NCI-H1105 (cell line): ENCODE data around the gene CNDP1.
"Not testable (repeated sequence)": the region's sequence is repeated elsewhere in the genome, so short reads cannot be mapped to it uniquely, and the experiment has no call there.

Source experiments
- DNase-seq: peaks from one replicate; lab custom pipeline; 2025; lab: John Stamatoyannopoulos, UW

Gene CNDP1

GRCh38 chr18:74546751-74547530 is 12.6 kb downstream of the CNDP1 start:
- no peak for DNase-seq

- DNase-seq = no peak
Measured at GRCh38 chr18:74547860-74548259, 13.6 kb downstream of the CNDP1 start.

- DNase-seq = no peak
Measured at GRCh38 chr18:74549591-74550104, 15.3 kb downstream of the CNDP1 start.

DNA sequence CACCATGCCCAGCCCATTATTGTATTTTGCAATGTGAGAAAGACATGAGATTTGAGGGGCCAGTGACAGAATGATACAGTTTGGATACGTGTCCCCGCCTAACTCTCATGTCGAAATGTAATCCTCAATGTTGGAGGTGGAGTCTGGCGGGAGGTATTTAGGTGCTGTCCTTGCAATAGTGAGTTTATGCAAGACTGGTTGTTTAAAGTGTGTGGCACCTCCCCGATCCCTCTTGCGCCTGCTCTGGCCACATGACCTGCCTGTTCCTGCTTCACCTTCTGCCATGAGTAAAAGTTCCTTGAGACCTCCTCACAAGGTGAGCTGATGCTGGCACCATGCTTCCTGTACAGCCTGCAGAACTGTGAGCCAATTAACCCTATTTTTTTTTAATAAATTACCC is 16.6 kb downstream of the CNDP1 start:
- no peak for DNase-seq

DNA sequence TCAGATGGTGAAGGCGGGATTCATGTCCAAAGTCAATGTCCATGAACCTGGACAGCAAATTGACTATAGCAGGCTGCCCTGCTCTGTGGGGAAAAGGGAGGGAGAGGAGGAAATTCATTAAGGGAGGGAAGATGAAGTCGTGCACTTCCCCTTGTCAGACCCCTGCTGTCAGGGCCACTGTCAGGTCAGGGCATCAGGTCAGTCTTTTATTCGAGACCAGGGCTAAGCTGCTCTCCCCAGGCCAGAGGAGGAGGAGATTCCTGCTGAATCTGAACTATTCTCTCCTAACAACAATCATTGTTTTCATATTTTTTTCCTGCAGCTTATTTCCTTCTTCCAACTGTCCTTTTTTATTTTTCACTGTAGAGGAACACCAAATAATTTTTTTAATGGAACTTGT is 17.2 kb downstream of the CNDP1 start:
- DNase-seq = no peak

GRCh38 chr18:74551936-74552555 is 17.7 kb downstream of the CNDP1 start:
- peak; percentile 84 for DNase-seq

DNA sequence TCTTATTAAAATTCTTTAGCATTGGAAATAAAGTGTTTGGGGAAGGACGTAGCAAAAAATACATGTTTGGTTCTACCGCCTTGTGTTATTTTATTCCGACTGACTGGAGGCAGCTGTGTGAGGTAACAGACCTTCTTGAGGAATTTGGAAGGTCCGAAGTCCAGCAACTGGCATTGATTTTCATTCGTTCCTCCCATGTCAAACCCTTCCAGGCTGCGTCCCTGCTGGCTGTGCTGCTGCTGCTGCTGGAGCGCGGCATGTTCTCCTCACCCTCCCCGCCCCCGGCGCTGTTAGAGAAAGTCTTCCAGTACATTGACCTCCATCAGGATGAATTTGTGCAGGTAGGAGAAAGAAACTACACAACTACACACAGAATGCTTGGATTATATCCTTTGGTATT is 21.8 kb downstream of the CNDP1 start:
- DNase-seq = no peak

GRCh38 chr18:74558096-74558495 is 23.8 kb downstream of the CNDP1 start:
- DNase-seq = no peak

DNA sequence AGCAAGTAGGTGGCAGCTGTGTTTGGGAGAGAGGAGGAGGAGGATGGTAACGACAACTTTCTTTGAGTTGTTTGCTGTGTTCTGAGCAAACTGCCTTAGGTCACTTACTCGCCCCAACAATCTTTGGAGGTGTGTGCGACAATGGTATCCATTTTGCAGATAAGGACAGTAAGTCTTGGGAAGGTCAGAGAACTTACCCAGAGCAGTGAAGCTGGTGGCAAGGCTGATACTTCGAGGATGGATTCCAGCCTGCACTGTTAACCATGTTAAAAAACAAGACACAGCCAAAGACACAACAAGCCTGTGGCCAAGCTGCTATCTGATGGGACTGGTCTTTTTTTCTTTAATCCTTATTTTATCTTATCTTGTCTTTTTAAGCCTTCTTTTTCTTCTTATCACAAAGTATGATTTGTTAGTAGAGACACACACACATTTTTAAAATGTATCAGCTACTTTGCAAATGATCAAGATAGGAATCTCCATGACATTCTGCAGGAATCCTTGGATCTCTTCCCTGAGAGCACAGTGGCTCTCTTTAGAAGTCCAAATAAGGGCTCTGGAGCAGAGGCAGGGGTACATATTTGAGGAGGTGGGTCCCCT is 27.9 kb downstream of the CNDP1 start:
- no peak for DNase-seq

DNA sequence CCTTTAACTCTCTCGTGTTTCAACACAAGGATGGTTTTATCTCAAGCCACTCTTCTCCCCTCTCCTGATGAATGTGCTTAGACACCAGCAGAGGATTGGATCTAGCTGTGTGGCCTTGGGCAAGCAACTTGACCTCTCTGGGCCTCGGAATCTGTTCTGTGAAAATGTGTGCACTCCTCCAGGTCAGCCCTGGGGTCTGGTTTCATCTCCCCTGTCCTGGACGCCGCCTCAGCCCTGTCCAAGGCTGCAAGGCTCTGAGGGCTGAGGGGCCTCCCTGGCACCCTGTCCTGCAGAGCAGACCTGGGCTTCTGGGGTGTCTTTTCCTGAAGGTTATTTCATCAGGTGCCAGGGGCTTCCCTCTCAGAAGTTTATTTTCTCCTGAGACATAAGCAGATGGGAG is 28.5 kb downstream of the CNDP1 start:
- no peak for DNase-seq

DNA sequence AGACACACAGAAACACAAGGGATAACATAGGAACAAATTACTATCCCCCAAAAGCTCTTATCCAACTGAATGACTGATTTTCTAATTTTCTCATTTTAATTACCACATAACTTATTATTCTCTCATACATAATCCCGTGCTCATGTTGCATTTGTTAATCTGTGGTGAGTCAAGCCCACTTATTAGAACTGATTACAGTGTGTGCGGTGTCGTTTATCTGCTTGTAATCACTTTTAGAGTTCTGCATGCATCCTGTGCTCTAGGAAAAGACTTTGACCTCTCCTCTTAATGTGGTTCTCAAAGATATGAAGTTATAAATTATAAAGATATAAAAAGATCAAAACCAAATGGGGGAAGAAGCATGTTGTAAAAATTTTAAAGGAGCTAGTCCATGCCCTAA is 29.7 kb downstream of the CNDP1 start:
- DNase-seq = no peak

GRCh38 chr18:74565164-74565563 is 30.9 kb downstream of the CNDP1 start:
- DNase-seq = not testable (repeated sequence)

DNA sequence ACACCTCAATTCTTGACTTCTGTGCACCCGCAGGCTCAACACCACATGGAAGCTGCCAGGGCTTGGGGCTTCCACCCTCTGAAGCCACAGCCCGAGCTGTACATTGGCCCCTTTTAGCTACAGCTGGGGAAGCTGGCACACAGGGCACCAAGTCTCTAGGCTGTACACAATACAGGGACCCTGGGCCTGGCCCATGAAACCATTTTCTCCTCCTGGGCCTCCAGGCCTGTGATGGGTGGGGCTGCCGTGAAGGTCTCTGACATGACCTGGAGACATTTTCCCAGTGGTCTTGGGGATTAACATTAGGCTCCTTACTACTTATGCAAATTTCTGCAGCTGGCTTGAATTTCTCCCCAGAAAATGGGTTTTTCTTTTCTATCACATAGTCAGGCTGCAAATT is 31.7 kb downstream of the CNDP1 start:
- DNase-seq = not testable (repeated sequence)

- DNase-seq = no peak
Measured at GRCh38 chr18:74567822-74568221, 33.5 kb downstream of the CNDP1 start.

- no peak for DNase-seq
Measured at GRCh38 chr18:74569401-74569800, 35.1 kb downstream of the CNDP1 start.

DNA sequence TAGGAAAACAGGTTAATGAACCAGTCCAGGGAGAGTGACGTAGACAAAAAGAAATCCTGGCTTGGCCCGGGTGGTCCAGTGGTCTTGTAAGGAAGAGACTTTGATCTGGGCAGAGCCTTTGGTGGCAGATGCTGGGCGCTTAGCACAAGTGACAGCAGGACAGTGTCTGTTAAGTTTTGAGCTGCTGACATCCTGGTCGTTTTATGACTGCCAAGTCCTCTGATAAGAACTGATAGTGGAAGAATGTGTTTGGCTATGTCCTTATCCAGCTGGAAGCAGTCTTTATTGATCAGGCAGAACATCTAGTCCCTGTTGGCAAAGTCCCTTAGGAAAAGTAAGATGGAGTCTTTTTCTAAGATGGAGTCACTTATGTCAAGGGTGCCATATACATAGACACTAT is 36.0 kb downstream of the CNDP1 start:
- no peak for DNase-seq

DNA sequence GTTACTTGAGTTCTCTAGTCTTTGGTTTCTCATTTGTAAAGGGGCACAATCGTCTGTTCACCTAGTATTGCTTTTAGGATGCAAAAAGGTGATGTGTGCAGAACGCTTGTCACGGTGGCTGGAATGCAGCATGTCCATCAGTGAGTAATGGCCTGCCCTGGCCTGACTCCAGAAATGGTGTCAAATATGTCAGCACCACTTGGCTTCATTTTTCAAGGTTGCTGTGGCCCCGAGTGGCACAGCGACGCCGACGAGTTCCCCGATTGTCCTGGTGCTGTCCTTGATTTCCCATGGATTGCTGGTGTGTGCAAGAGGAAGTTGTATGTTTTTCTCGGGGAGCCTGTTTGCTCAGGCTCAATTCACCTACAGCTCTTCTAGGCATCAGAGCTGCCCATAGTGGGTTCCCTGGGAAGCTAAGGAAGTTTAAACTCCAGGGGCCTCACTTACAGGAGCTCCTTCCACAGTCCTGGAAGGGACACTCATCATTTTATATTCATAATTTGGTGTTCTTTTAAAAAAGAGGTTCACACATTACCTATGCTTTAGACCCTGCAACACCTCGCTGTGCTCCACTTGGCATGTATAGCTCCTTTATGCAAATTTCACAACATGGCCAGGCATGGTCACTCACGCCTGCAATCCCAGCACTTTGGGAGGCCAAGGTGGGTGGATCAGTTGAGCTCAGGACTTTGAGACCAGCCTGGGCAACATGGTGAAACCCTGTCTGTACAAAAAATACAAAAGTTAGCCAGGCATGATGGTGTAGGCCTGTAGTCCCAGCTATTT is 37.8 kb downstream of the CNDP1 start:
- DNase-seq = no peak

GRCh38 chr18:74573053-74573452 is 38.8 kb downstream of the CNDP1 start:
- no peak for DNase-seq

- no peak for DNase-seq
Measured at GRCh38 chr18:74574916-74575315, 40.6 kb downstream of the CNDP1 start.

- no peak for DNase-seq
Measured at GRCh38 chr18:74577019-74577418, 42.7 kb downstream of the CNDP1 start.

DNA sequence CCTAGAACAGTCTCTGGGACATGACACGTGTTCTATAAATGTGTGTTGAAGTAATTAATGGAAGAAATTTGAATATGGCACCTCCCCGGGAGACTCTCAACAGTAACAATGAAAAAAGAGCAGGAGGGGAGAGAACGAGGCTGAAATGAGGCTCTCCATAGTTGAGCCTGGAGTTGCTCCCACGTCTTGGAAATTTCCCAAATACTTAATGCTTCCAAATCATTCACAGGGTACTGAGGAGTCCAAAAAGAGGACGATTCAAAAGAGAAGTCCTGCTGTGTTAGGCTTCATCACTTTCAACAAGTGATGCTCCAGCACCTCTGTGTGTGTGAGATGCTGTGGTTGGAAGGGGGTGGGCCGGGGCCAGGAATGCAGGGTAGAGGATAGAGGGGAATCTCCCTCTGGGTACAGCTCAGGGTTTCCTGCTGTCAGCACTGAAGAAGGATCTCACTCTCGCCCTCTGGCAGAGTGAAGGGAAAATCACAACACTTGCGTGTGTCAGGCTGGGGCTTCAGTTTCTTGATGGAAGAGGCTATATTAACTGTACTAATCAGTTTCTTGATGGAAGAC is 45.3 kb downstream of the CNDP1 start:
- DNase-seq = no peak

DNA sequence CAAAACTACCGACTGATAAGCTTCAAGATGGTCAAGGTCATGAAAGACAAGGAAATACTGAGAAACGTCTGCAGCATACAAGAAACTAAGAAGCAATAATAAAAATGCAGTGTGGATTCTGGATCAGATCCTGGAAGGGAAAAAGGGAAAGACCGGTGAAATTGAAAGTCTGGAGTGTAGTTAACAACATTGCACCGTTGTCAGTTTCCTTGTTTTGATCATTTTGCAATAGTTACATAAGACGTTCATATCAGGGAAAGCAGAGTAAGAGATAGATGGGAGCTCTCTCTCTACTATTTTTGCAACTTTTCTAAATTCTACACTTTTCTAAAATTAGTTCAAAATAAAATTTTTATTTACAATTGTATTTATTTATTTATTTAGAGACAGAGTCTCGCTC is 48.3 kb downstream of the CNDP1 start:
- no peak for DNase-seq
